Umbilical cord (tissue), 2 donors: ENCODE data around the gene DGKI. TPM values are rescaled to one million over a fixed set of nuclear protein-coding genes. Genes with fewer than 3 reads are reported as not detected.

Source experiments
- DNase-seq: peaks from one replicate; pipeline ENCODE4 v3.0.0-alpha.2; 2015; ENCODE audit warnings: low spot score
- total RNA-seq: library from RNA; depleted of rRNA; stranded (reverse); fragments of >200 nt; gene quantifications from one replicate; pipeline ENCODE4 v1.2.3, GENCODE V29; 2014; ENCODE audit warnings: low replicate concordance; ENCODE audit not compliant: insufficient read depth

Gene DGKI
- 76.1 TPM for total RNA-seq

DNA sequence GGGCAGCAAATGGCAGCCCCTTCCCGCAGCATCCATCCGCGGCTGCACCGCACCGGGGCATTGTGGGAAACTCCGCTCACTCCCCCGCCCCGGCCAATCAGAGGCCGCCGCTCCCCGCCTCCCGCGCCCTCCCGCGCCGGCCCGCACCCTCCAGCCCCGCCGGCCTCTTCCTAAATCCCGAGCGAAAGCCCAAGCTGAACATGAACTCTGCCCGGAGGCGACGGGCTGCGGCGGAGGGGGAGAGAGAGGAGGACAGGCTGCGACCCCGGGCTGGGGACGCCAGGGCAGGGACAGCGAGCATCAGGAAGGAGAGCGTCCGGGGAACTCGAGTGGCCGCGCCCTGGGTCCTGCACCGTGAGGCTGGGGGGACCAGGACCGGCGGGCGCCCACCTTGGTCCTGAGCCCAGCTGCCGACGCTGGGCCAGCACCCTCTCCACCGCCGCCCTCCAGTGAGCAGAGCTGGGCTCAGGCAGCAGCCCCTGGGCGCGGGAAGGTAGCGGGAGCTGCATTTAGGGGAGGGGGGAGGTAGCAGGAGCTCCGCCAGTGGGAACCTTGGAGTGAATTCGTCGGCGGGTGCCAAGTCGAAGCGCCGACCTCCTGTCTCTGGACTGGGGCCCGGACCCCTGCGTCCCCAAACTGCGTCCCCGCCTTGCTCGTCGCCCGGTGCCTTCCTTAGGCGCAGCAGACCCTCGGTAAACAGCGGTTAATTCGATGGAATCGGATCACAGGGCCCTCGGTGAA is at the start of gene DGKI:
DGKI (minus strand) TSS at position 148 of the 741 bp plus-strand sequence.
- DNase-seq = peak; percentile 40

DNA sequence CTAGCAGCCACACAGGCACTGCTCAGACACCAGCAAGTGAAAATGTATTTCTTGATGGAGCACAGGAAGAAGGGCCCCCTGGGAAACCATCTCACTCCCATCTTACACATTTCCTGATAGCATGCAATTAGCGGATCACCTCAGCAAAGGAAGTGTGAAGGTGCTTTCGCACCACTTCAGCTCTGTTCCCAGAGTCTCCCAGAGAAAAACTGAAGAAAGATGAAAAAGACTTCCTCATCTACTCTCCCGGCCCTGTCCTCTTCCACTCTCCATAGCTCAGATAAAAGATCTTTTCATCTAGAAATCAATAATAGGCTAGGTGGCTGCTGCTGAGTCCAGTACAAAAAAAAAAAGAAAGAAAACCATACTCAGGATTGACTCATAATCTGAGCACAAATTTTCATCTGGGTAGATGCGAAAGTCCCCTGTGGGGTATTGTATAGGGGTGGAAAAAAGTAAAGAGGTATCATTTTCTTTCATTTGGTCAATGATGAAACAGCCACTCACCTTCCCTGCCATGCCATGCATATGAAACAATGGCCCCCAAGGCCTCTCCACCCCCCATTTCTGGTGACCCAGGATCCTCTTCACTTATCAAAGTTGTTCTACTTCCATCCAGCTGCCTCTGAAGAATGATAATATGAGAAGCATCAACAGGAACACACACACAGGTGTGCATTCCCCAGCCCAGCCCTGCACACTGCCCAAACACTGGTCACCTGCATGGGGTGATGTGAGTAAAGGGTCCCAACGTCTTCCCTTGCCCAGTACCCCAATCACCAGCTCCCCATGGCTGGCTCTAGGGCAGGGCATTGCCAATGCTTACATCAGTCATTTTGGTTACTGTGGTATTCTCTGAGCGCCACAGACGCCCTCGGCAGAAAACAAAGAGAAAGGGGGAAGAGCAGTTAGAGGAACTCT is 48.8 kb upstream of the DGKI start:
- DNase-seq = no peak

- no peak for DNase-seq
Observed at GRCh38 chr7:137893143-137893742, 46.5 kb upstream of the DGKI start.

DNA sequence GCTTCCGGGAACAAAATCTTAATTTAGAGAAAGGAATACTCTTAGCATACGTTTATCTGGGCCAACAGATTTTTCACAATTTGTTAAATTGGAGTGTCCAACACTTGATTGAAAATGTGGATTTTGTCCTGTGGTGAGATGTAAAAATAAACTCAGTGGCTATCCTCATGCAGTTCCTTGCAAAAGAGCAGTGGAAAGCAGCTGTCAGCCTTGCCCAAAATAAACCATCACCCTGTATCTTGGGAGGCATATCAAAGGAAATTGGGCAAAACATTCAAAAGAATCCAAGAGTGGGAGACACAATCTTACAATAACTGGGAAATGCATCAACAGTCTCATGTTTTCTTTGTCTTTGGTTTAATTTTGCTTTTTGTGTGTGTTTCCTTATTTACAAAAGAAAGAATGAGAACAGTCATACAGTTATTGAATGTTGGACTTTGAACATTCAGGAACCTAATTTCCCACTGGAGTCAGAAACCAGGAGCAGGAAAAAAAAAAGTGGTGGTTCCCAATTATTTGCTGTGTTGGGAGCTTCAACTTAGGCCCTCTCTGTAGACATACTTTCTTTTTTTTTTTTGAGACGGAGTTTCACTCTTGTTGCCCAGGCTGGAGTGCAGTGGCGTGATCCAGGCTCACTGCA is 44.4 kb upstream of the DGKI start:
- no peak for DNase-seq

DNA sequence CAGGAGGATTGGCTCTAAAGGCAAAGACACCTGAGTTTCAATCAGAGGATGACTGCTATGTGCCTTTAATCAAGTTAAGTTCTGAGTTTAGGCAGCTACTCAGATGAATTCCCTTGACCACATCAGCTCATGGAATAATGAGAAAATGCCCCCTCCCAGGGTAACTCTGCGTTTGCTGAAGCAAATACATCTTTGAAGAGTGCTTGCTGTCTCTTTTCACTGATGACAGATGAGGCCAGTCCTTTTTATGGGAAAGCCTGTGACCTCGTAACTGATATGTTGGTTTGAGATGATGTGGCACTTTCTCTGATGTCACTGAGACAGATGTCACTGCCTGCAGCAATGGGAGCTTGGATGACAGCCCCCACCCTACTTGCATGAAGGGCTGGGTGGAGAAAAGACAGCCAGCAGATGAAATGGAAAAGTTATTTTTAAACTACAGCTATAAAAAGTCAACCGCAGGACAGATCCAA is 43.7 kb upstream of the DGKI start:
- no peak for DNase-seq

DNA sequence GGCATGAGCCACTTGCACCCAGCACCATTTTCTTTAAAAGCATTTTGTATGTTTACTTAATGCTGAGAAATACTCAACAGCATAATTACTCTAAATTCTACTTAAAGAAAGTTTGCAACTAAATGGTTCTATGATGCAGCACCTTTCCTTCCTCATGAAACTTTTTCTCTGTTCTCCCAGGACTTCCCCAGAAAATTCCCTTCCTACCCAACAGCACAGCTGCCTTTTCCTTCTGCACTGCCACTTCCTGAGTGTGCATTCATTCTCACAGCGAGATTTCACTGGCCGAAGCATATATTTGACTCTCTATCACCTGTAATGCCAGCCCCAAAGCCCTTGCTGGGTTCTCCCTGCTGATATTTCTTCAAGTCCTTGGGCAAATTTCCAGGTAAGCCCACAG is 41.5 kb upstream of the DGKI start:
- no peak for DNase-seq

- peak; percentile 92 for DNase-seq
Observed at GRCh38 chr7:137886746-137887145, 40.0 kb upstream of the DGKI start.

- no peak for DNase-seq
Observed at GRCh38 chr7:137886281-137886680, 39.5 kb upstream of the DGKI start.

- no peak for DNase-seq
Observed at GRCh38 chr7:137885678-137886077, 38.9 kb upstream of the DGKI start.

- no peak for DNase-seq
Observed at GRCh38 chr7:137882806-137883205, 36.0 kb upstream of the DGKI start.

GRCh38 chr7:137882261-137882668 is 35.5 kb upstream of the DGKI start:
- DNase-seq = no peak

GRCh38 chr7:137881607-137882260 is 35.0 kb upstream of the DGKI start:
- no peak for DNase-seq

DNA sequence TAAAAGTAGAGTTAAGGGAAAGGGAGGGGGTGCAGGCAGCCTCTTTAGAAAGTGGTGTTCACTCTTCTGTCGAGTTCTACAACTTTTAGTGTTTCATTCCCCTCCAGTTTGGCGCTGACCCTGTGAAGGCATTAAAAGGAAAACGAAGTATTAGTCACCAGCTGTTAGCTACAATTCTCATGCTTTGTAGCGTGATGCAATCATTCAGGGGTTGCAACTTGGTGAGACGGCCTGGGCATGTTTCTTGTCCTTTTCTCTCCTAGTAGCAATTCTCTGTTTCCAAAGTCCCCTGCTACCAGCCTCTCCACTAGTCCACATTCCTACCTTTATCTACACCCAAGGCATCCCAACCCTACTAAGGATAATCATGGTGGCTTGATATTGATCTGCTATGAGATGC is 33.7 kb upstream of the DGKI start:
- no peak for DNase-seq

DNA sequence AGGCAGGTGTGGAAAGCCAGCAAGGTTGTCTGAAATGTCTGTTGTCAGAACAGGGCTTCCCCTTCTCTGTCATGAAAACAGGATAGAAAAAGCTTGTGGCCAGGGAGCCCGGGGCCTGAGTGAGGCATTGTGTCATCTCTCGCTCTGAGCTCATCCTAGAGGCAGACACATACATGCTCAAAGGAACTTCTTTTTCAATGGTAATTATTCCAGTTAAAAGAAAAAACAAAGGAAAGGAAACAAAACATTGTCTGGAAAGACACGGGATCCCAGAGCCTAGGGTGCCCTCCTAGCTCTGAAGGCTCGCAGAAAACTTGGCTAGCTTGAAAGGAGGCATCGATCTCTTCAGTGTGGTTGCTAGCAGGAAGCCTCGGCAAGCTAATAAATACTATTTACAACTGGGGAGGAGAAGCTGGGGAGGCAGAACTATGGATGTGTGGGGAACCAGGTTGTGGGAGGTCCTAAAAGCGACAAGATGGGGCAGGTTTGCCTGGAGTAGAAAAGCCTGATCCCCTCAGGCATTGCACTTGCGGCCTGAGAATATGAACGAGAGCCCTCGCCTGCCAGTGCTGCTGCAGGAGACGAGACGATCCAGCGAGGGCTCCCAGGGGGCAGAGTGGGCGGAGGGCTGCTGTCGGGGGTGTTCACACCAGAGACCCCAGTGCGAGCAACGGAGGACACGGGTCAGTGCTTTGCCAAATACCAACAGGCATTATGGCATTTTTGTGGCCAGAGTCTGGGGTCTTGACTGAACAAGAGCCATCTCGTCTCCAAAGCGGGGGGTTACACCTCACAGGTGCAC is 32.8 kb upstream of the DGKI start:
- DNase-seq = no peak

- peak; percentile 98 for DNase-seq
Observed at GRCh38 chr7:137878333-137878961, 31.7 kb upstream of the DGKI start.

- DNase-seq = no peak
Observed at GRCh38 chr7:137877027-137877675, 30.4 kb upstream of the DGKI start.

GRCh38 chr7:137875746-137876145 is 29.0 kb upstream of the DGKI start:
- DNase-seq = no peak

GRCh38 chr7:137873979-137874777 is 27.4 kb upstream of the DGKI start:
- peak; percentile 87 for DNase-seq
